Trophoblast cell (in vitro differentiated cells and primary cell): Measurements from ENCODE around the gene CTU2.
A peak's percentile ranks its signal among the peaks of the same experiment; 100 is the strongest.

Experiments
- DNase-seq, 2 donors: peaks; one replicate each; pipeline ENCODE4 v3.0.0-alpha.2; 2016
- H2AFZ ChIP-seq: 2 replicates; pipeline ENCODE4 v1.6.1; 2013; ENCODE audit warnings: low read length, moderate library complexity, mild to moderate bottlenecking; ENCODE audit not compliant: insufficient read depth, poor library complexity
- H2AK5ac ChIP-seq: 2 replicates; pipeline ENCODE4 v1.6.1; 2013; ENCODE audit warnings: mild to moderate bottlenecking, low read length
- H2BK120ac ChIP-seq: 2 replicates; pipeline ENCODE4 v1.6.1; 2013; ENCODE audit warnings: low read length, mild to moderate bottlenecking, moderate library complexity; ENCODE audit not compliant: insufficient read depth, poor library complexity
- H2BK12ac ChIP-seq: 2 replicates; pipeline ENCODE4 v1.6.1; 2013; ENCODE audit warnings: mild to moderate bottlenecking, low read length, moderate library complexity
- H2BK5ac ChIP-seq: 2 replicates; pipeline ENCODE4 v1.6.1; 2013; ENCODE audit warnings: low read length, low read depth, moderate library complexity, mild to moderate bottlenecking; ENCODE audit not compliant: poor library complexity
- H3K14ac ChIP-seq: 2 replicates; pipeline ENCODE4 v1.6.1; 2013; ENCODE audit warnings: mild to moderate bottlenecking, low read length
- H3K18ac ChIP-seq: 2 replicates; pipeline ENCODE4 v1.6.1; 2013; ENCODE audit warnings: mild to moderate bottlenecking, low read length
- H3K23ac ChIP-seq: 2 replicates; pipeline ENCODE4 v1.6.1; 2013; ENCODE audit warnings: low read length
- H3K27ac ChIP-seq: 2 replicates; pipeline ENCODE4 v1.5.1; 2013; ENCODE audit warnings: low read depth, mild to moderate bottlenecking, inconsistent platforms, low read length, moderate library complexity
- H3K27me3 ChIP-seq: 2 replicates; pipeline ENCODE4 v1.6.1; 2013; ENCODE audit warnings: inconsistent platforms, mild to moderate bottlenecking, low read length, moderate library complexity; ENCODE audit not compliant: insufficient read depth
- H3K36me3 ChIP-seq, 2 experiments: 1 replicate in 1 of 2; 2 replicates in 1 of 2; pipeline ENCODE4 v1.6.1; 2013; ENCODE audit warnings: low read length in 2 of 2, mild to moderate bottlenecking in 2 of 2, moderate library complexity in 1 of 2; ENCODE audit not compliant: insufficient read depth in 2 of 2, control insufficient read depth in 1 of 2
- H3K4ac ChIP-seq: 2 replicates; pipeline ENCODE4 v1.6.1; 2013; ENCODE audit warnings: low read depth, mild to moderate bottlenecking, low read length, moderate library complexity
- H3K4me1 ChIP-seq, 2 experiments: 1 replicate in 1 of 2; 2 replicates in 1 of 2; pipeline ENCODE4 v1.6.1; 2013; ENCODE audit warnings: low read length in 2 of 2, mild to moderate bottlenecking in 2 of 2, moderate library complexity in 1 of 2; ENCODE audit not compliant: insufficient read depth in 2 of 2, control insufficient read depth in 1 of 2
- H3K4me2 ChIP-seq: 2 replicates; pipeline ENCODE4 v1.6.1; 2013; ENCODE audit warnings: inconsistent platforms, mild to moderate bottlenecking, low read length, moderate library complexity
- H3K4me3 ChIP-seq: 2 replicates; pipeline ENCODE4 v1.5.1; 2013; ENCODE audit warnings: mild to moderate bottlenecking, low read depth, low read length, inconsistent platforms
- H3K79me1 ChIP-seq: one replicate; pipeline ENCODE4 v1.6.1; 2013; ENCODE audit warnings: low read length
- H3K79me2 ChIP-seq: 2 replicates; pipeline ENCODE4 v1.6.1; 2013; ENCODE audit warnings: low read length, mild to moderate bottlenecking; ENCODE audit not compliant: control insufficient read depth, insufficient read depth, poor library complexity
- H3K9ac ChIP-seq: 2 replicates; pipeline ENCODE4 v1.6.1; 2013; ENCODE audit warnings: mild to moderate bottlenecking, low read length
- H3K9me3 ChIP-seq: 2 replicates; pipeline ENCODE4 v1.6.1; 2013; ENCODE audit warnings: low read depth, mild to moderate bottlenecking, control low read depth, inconsistent platforms, low read length; ENCODE audit not compliant: insufficient read depth
- H4K12ac ChIP-seq: 2 replicates; pipeline ENCODE4 v1.6.1; 2013; ENCODE audit warnings: low read depth, mild to moderate bottlenecking, low read length, moderate library complexity
- H4K8ac ChIP-seq: 2 replicates; pipeline ENCODE4 v1.6.1; 2013; ENCODE audit warnings: low read depth, mild to moderate bottlenecking, low read length, moderate library complexity
- H4K91ac ChIP-seq: one replicate; pipeline ENCODE4 v1.6.1; 2013; ENCODE audit warnings: low read depth, mild to moderate bottlenecking, low read length, moderate library complexity
- WGBS: extraction: QIAGEN DNeasy Blood & Tissue Kit; methylation state at CpG from one replicate; pipeline ENCODE4 v1.1.7; 2013; ENCODE audit warnings: missing lambda C conversion rate; ENCODE audit not compliant: insufficient read length, insufficient coverage; ENCODE audit errors: extremely low coverage; 5-methylcytosine and 5-hydroxymethylcytosine counted together

Gene CTU2

GRCh38 chr16:88661468-88661867 lies 44.8 kb upstream of the CTU2 start:
- no peaks in the 10 kb centered on the region for H3K27me3 ChIP-seq
- H3K4me3 ChIP-seq = no peak overlapping the region
- H2BK5ac ChIP-seq = no peak overlapping the region
- peaks cover 2% of the 10 kb centered on the region for H3K9me3 ChIP-seq
- H3K18ac ChIP-seq = no peak overlapping the region
- H3K79me2 ChIP-seq = peaks cover 27% of the 10 kb centered on the region
- H2BK120ac ChIP-seq = no peak overlapping the region
- H4K8ac ChIP-seq = no peak overlapping the region
- no CpG with 5 or more reads among the region's 10 CpGs for WGBS
- peaks cover 2 to 10% of the 10 kb centered on the region in 2 experiments for H3K4me1 ChIP-seq
- H4K91ac ChIP-seq = no peak overlapping the region
- DNase-seq = no peak
- H3K79me1 ChIP-seq = peaks cover 16% of the 10 kb centered on the region
- no peak overlapping the region for H4K12ac ChIP-seq
- peak overlapping the region; percentile 54 for H3K9ac ChIP-seq
- H2BK12ac ChIP-seq = no peak overlapping the region
- peak overlapping the region; percentile 67 for H3K4me2 ChIP-seq
- H3K14ac ChIP-seq = no peak overlapping the region
- peaks cover 28 to 34% of the 10 kb centered on the region in 2 experiments for H3K36me3 ChIP-seq
- no peak overlapping the region for H3K23ac ChIP-seq
- no peak overlapping the region for H2AK5ac ChIP-seq
- H2AFZ ChIP-seq = no peak overlapping the region
- H3K4ac ChIP-seq = peak overlapping the region; percentile 87
- H3K27ac ChIP-seq = no peak overlapping the region

- Histone ChIP-seq H4K12ac (peak overlapping the region; percentile 54), H2BK120ac (peak overlapping the region; percentile 78), H4K91ac (peak overlapping the region; percentile 93), H3K9me3 (peaks cover 2% of the 10 kb centered on the region), H3K23ac (no peak overlapping the region), H3K4ac (peak overlapping the region; percentile 95), H2AK5ac (peak overlapping the region; percentile 66), H3K79me2 (peaks cover 27% of the 10 kb centered on the region), H3K27me3 (no peaks in the 10 kb centered on the region), H2AFZ (peak overlapping the region; percentile 58), H3K79me1 (peaks cover 16% of the 10 kb centered on the region), H3K27ac (peak overlapping the region; percentile 84), H3K18ac (peak overlapping the region; percentile 94), H3K4me1 (peaks cover 4 to 11% of the 10 kb centered on the region in 2 experiments), H2BK5ac (peak overlapping the region; percentile 83), H2BK12ac (peak overlapping the region; percentile 23), H3K4me2 (peak overlapping the region; percentile 56), H3K4me3 (peak overlapping the region; percentile 98), H3K14ac (peak overlapping the region; percentile 81), H4K8ac (peak overlapping the region; percentile 79), H3K9ac (peak overlapping the region; percentile 94), H3K36me3 (peaks cover 22 to 26% of the 10 kb centered on the region in 2 experiments)
- no CpG with 5 or more reads among the region's 49 CpGs for WGBS
- peak in 1 of 2 donors; percentile 37 for DNase-seq
Measured at GRCh38 chr16:88662222-88662842, 44.0 kb upstream of the CTU2 start.

GRCh38 chr16:88662843-88663606 lies 43.3 kb upstream of the CTU2 start, which contains the start of gene MVD:
MVD (minus strand) TSS chr16:88663091; CDS start chr16:88663080, 11 bp downstream.
- peak; percentile 97 to 99 for DNase-seq
- Histone ChIP-seq H3K14ac (peak within 1 kb of the TSS; percentile 95), H3K18ac (peak within 1 kb of the TSS; percentile 96), H3K4ac (peak within 1 kb of the TSS; percentile 95), H3K4me3 (peak within 1 kb of the TSS; percentile 98), H3K79me2 (peaks cover 27% of the 10 kb centered on the region), H3K23ac (no peak within 1 kb of the TSS), H3K27me3 (no peaks in the 10 kb centered on the region), H2BK12ac (peak within 1 kb of the TSS; percentile 39), H4K12ac (peak within 1 kb of the TSS; percentile 81), H3K9ac (peak within 1 kb of the TSS; percentile 94), H3K4me2 (peak within 1 kb of the TSS; percentile 84), H2BK5ac (peak within 1 kb of the TSS; percentile 97), H3K36me3 (peaks cover 15 to 19% of the 10 kb centered on the region in 2 experiments), H2AFZ (peak within 1 kb of the TSS; percentile 67), H3K27ac (peak within 1 kb of the TSS; percentile 84), H4K91ac (peak within 1 kb of the TSS; percentile 98), H3K9me3 (peaks cover 2% of the 10 kb centered on the region), H2BK120ac (peak within 1 kb of the TSS; percentile 82), H3K4me1 (peaks cover 5 to 15% of the 10 kb centered on the region in 2 experiments), H4K8ac (peak within 1 kb of the TSS; percentile 90), H3K79me1 (peaks cover 16% of the 10 kb centered on the region), H2AK5ac (peak within 1 kb of the TSS; percentile 67)
- no CpG with 5 or more reads among the region's 88 CpGs for WGBS

GRCh38 chr16:88665148-88665547 lies 41.2 kb upstream of the CTU2 start:
- Histone ChIP-seq H3K79me1 (peaks cover 16% of the 10 kb centered on the region), H2BK5ac (no peak overlapping the region), H2AK5ac (no peak overlapping the region), H2AFZ (no peak overlapping the region), H3K4me3 (no peak overlapping the region), H3K14ac (no peak overlapping the region), H3K18ac (no peak overlapping the region), H3K9me3 (peaks cover 2% of the 10 kb centered on the region), H3K27ac (no peak overlapping the region), H3K4ac (no peak overlapping the region), H3K23ac (no peak overlapping the region), H3K4me1 (peaks cover 5 to 12% of the 10 kb centered on the region in 2 experiments), H4K8ac (no peak overlapping the region), H2BK12ac (no peak overlapping the region), H4K12ac (no peak overlapping the region), H3K4me2 (no peak overlapping the region), H2BK120ac (no peak overlapping the region), H3K9ac (no peak overlapping the region), H4K91ac (no peak overlapping the region), H3K27me3 (no peaks in the 10 kb centered on the region), H3K79me2 (peaks cover 21% of the 10 kb centered on the region), H3K36me3 (peaks cover 5 to 8% of the 10 kb centered on the region in 2 experiments)
- no peak for DNase-seq
- no CpG with 5 or more reads among the region's 4 CpGs for WGBS
